RKO (cell line): ENCODE data around the gene RUNX3.
"Not testable (repeated sequence)": the region's sequence is repeated elsewhere in the genome, so short reads cannot be mapped to it uniquely, and the experiment has no call there.

Experiments
- DNase-seq: peaks from one replicate; pipeline ENCODE4 v3.0.0-alpha.2; 2016; ENCODE audit warnings: low spot score

The RUNX3 gene

DNA sequence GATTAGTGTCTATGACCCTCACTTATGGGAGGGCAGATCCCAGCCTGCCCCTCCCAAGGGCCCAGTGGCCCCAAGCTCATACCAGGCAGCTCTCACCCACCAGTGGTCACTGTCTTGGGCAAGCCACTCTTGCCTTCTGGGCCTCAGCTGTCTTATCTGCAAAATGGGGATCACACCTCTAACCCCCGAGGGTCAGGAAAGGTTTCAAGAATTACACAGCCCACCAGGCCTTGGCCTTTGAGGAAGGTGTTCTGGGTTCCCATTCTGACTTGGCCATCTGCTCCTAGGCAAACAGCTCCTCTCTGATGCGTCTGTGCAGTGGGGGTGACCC lies 16.8 kb downstream of the RUNX3 start:
- DNase-seq = no peak

GRCh38 chr1:24912376-24913273 lies 17.5 kb downstream of the RUNX3 start:
- no peak for DNase-seq

GRCh38 chr1:24911651-24912155 lies 18.4 kb downstream of the RUNX3 start:
- DNase-seq = no peak

GRCh38 chr1:24910751-24911650 lies 19.1 kb downstream of the RUNX3 start:
- no peak for DNase-seq

GRCh38 chr1:24910210-24910609 lies 19.9 kb downstream of the RUNX3 start:
- no peak for DNase-seq

DNA sequence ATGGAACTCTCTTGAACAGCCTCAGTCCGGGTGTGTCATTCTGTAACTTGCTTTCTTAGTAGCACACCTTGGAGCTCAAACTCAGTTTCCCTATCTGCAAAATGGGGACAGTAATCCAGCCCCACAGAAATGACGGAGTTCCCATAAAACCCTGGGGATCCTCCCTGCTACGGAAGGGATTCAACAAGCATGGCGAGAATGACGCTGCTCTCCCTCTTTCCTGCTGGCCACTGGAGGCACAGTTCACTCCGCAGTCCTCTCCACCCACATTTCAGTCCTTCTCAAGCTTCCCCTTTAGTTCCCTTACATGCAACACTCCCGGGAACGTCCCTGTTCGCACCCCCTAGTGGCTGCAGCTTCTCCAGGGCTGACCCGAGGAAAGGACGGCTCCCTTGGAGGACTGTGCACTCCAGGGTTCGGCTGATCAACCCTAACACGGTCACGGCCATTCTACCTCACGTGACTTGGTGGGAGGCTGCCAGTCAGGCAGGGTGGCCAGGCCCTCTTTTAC lies 20.6 kb downstream of the RUNX3 start:
- DNase-seq = peak; percentile 40

DNA sequence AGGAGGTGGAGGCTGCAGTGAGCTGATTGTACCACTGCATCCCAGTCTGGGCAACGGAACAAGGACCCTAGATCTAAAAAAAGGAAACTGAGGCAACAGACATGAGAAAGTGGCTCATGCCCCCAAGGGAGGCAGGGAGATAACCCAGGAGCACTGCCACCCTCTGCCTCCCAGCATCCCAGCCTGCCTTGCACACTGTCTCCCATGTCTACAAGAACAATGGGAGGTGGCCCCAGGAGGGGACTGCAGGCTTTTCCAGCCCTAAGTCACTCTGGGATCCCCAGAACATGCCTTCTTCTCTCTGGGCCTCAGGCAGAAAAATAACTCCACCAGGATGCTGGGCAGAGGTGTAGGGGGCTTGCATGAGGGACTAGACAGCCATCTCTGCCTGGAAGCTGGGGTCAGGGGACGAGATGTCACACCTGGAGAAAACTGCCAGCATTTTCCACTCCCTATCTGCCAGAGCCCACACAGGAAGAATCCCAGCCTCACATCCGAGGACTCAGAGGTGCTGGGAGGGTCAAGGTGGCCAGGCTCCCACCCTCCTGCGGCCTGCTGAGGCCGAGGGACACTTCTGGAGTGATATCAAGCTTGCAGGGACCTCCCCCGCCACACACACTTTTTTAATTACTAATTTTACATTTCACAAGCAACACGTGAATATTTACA lies 21.4 kb downstream of the RUNX3 start:
- DNase-seq = no peak

DNA sequence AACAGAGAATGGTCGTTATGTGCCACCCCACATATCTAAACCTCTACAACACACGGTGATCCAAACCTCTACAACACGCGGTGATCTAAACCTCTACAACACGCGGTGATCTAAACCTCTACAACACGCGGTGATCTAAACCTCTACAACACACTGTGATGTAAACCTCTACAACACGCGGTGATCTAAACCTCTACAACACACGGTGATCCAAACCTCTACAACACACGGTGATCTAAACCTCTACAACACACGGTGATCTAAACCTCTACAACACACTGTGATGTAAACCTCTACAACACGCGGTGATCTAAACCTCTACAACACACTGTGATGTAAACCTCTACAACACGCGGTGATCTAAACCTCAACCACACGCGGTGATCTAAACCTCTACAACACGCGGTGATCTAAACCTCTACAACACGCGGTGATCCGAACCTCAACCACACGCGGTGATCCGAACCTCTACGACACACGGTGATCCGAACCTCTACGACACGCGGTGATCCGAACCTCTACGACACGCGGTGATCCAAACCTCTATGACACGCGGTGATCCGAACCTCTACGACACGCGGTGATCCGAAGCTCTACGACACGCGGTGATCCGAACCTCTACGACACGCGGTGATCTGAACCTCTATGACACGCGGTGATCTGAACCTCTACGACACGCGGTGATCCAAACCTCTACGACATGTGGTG lies 22.3 kb downstream of the RUNX3 start:
- not testable (repeated sequence) for DNase-seq

- DNase-seq = no peak
Observed at GRCh38 chr1:24906760-24907490, 23.2 kb downstream of the RUNX3 start.

GRCh38 chr1:24905979-24906720 lies 23.9 kb downstream of the RUNX3 start:
- DNase-seq = no peak

GRCh38 chr1:24905355-24905978 lies 24.6 kb downstream of the RUNX3 start:
- DNase-seq = no peak

GRCh38 chr1:24904731-24905354 lies 25.2 kb downstream of the RUNX3 start:
- no peak for DNase-seq

- DNase-seq = no peak
Observed at GRCh38 chr1:24903955-24904730, 25.9 kb downstream of the RUNX3 start.

DNA sequence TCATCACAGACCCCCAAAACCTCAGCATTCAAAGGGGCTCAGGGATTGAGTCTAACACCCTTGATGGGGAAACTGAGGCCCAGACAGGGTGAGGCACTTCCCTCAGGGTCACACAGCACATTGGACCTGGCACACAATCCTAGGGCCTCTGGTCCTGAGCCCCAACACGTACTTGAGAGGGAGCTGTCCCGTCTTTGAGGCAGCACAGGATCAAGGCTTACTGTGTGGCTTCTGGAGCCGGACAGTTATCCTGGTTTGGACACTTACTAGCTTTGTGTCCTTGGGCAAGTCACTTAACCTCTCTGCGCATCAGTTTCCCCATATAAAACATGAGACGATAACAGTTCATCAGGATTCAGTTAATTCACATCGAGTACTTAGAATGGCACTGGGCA lies 26.5 kb downstream of the RUNX3 start:
- DNase-seq = no peak

DNA sequence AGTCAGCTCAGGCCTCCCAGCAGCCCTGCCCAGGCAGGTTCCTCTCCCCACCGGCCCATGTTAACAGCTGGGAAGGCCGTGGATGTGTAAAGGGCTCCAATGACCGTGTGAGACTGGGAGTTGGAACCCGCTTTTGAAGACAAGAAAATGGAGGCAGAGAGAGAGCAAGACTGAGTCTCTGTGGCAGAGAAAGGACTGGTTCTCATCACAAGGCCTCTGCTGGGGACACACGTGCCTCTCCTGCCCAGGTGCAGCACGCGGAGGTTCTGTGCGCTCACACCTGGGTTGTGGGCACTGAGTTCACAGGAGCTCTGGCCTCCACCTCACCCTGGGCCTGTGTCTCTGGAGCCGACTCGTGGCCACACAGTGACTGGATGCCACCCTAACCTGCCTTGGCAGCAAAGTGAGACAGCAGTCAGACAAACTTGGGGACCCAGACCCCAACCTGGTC lies 27.0 kb downstream of the RUNX3 start:
- DNase-seq = no peak

DNA sequence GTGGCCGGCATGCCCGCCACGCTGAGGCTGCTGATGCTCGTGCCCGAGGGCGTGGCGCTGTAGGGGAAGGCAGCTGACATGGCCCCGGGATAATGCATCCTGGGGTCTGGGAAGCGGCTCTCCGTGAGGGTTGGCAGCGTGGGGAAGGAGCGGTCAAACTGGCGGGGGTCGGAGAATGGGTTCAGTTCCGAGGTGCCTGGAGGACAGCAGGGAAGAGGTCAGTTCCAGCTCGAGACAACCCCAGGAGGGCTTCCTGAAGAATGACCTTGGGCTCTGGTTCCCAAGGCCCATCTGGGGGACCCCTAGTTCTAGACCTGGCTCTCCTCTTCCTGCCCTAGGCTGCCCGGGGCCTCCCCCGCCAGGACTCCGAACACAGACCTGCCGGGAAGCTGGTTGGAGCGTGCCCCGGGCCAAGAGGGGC lies 27.6 kb downstream of the RUNX3 start:
- DNase-seq = no peak

GRCh38 chr1:24901791-24902470 lies 28.1 kb downstream of the RUNX3 start:
- DNase-seq = no peak
